IMR-90 (cell line): ENCODE data around the gene MEGF6. TPM values are rescaled to one million over a fixed set of nuclear protein-coding genes. Genes with fewer than 3 reads are reported as not detected.

Experiments
- ATAC-seq: fragments of 200-7000 bp; cut with Tn5 transposase; 2 replicates; pipeline ENCODE4 v1.9.1; 2020; ENCODE audit warnings: low read depth, mild to moderate bottlenecking, moderate library complexity
- BruUV-seq: library from RNA; stranded (reverse); fragments of 400-500 nt; replicated peaks from 2 replicates; lab custom pipeline; 2021; lab: Mats Ljungman, UMichigan
- CTCF ChIA-PET: fragments of 300-600 bp; formaldehyde crosslinking; extraction: SDS; loops from one replicate; lab custom pipeline; 2021; ENCODE audit warnings: antibody characterized with exemption; lab: Yijun Ruan, JAX
- POLR2A ChIA-PET: fragments of 300-600 bp; sonication (Branson Sonifier 250); formaldehyde crosslinking; loops from one replicate; lab custom pipeline; 2022; ENCODE audit warnings: antibody characterized with exemption; ENCODE audit not compliant: unreplicated experiment; lab: Charles Lee
- DNase-seq: peaks from one replicate; pipeline ENCODE4 v3.0.0; 2013
- H2AFZ ChIP-seq: replicated peaks from 2 replicates; pipeline ENCODE3; 2013; ENCODE audit warnings: low read length, mild to moderate bottlenecking; ENCODE audit not compliant: poor library complexity
- H2AK5ac ChIP-seq: 2 replicates; pipeline ENCODE4 v1.6.1; 2013; ENCODE audit warnings: low read depth, low read length, inconsistent platforms
- H2AK9ac ChIP-seq: replicated peaks from 2 replicates; pipeline ENCODE3; 2013; ENCODE audit warnings: mild to moderate bottlenecking, low read depth, low read length, moderate library complexity; ENCODE audit not compliant: poor library complexity
- H2BK120ac ChIP-seq: 2 replicates; pipeline ENCODE4 v1.6.1; 2013; ENCODE audit warnings: low read depth, low read length, inconsistent platforms
- H2BK15ac ChIP-seq: 3 replicates; pipeline ENCODE4 v1.6.1; 2013; ENCODE audit warnings: low read depth, low read length, inconsistent platforms
- H2BK20ac ChIP-seq: 2 replicates; pipeline ENCODE4 v1.6.1; 2013; ENCODE audit warnings: low read depth, mild to moderate bottlenecking, inconsistent platforms, low read length, moderate library complexity
- H2BK5ac ChIP-seq: 2 replicates; pipeline ENCODE4 v1.6.1; 2013; ENCODE audit warnings: mild to moderate bottlenecking, low read depth, low read length, inconsistent platforms; ENCODE audit not compliant: poor library complexity, severe bottlenecking
- H3K14ac ChIP-seq: replicated peaks from 2 replicates; pipeline ENCODE4 v1.6.1; 2013; ENCODE audit warnings: low read depth, low read length, inconsistent platforms
- H3K18ac ChIP-seq: 2 replicates; pipeline ENCODE4 v1.6.1; 2013; ENCODE audit warnings: low read depth, low read length, control low read depth
- H3K23ac ChIP-seq: 2 replicates; pipeline ENCODE4 v1.6.1; 2013; ENCODE audit warnings: low read depth, low read length, inconsistent platforms
- H3K27ac ChIP-seq: 2 replicates; pipeline ENCODE4 v1.5.1; 2013; ENCODE audit warnings: mild to moderate bottlenecking, control low read depth, low read length; ENCODE audit not compliant: insufficient read depth
- H3K27me3 ChIP-seq: 2 replicates; pipeline ENCODE4 v1.6.1; 2013; ENCODE audit warnings: low read length; ENCODE audit not compliant: control insufficient read depth, insufficient read depth
- H3K36me3 ChIP-seq: 2 replicates; pipeline ENCODE4 v1.6.1; 2013; ENCODE audit warnings: low read length, mixed read lengths; ENCODE audit not compliant: control insufficient read depth, insufficient read depth
- H3K4ac ChIP-seq: 2 replicates; pipeline ENCODE4 v1.6.1; 2013; ENCODE audit warnings: low read depth, low read length, inconsistent platforms
- H3K4me1 ChIP-seq: 2 replicates; pipeline ENCODE4 v1.6.1; 2013; ENCODE audit warnings: low read length, mixed read lengths; ENCODE audit not compliant: control insufficient read depth, insufficient read depth
- H3K4me2 ChIP-seq: 2 replicates; pipeline ENCODE4 v1.6.1; 2013; ENCODE audit warnings: low read depth, mild to moderate bottlenecking, control low read depth, low read length, moderate library complexity
- H3K4me3 ChIP-seq: 2 replicates; pipeline ENCODE4 v1.5.1; 2013; ENCODE audit warnings: low read depth, mild to moderate bottlenecking, control low read depth, low read length, moderate library complexity; ENCODE audit not compliant: insufficient read depth
- H3K56ac ChIP-seq: 2 replicates; pipeline ENCODE4 v1.6.1; 2013; ENCODE audit warnings: low read length, inconsistent platforms; ENCODE audit not compliant: insufficient read depth; ENCODE audit errors: extremely low read depth
- H3K79me1 ChIP-seq, 2 experiments: 2 replicates each; pipeline ENCODE4 v1.6.1; 2013; ENCODE audit warnings: low read length in 2 of 2, inconsistent platforms in 1 of 2, low read depth in 1 of 2
- H3K9ac ChIP-seq: 2 replicates; pipeline ENCODE4 v1.6.1; 2013; ENCODE audit warnings: low read depth, low read length, control low read depth
- H3K9me1 ChIP-seq: 2 replicates; pipeline ENCODE4 v1.6.1; 2013; ENCODE audit warnings: low read length, inconsistent platforms; ENCODE audit not compliant: insufficient read depth
- H3K9me3 ChIP-seq: 2 replicates; pipeline ENCODE4 v1.6.1; 2013; ENCODE audit warnings: low read length; ENCODE audit not compliant: control insufficient read depth, insufficient read depth
- H4K20me1 ChIP-seq: 2 replicates; pipeline ENCODE4 v1.6.1; 2013; ENCODE audit warnings: low read length, inconsistent platforms; ENCODE audit not compliant: insufficient read depth
- H4K5ac ChIP-seq: 2 replicates; pipeline ENCODE4 v1.6.1; 2013; ENCODE audit warnings: mild to moderate bottlenecking, low read depth, low read length, control low read depth
- H4K8ac ChIP-seq, 2 experiments: 2 replicates each; pipeline ENCODE4 v1.6.1; 2013; ENCODE audit warnings: low read depth in 2 of 2, low read length in 2 of 2, control low read depth in 1 of 2, inconsistent platforms in 1 of 2
- H4K91ac ChIP-seq: 2 replicates; pipeline ENCODE4 v1.6.1; 2013; ENCODE audit warnings: low read depth, low read length, inconsistent platforms; ENCODE audit not compliant: insufficient read depth
- CHD1 ChIP-seq: IDR thresholded peaks from 2 replicates; pipeline ENCODE4 v1.6.1; 2012; ENCODE audit warnings: low read depth, low read length, improper control_type of control experiment
- CTCF ChIP-seq: conservative IDR thresholded peaks from 2 replicates; pipeline ENCODE4 v1.5.1; 2012; ENCODE audit warnings: mild to moderate bottlenecking, low read depth, low read length, improper control_type of control experiment
- MAZ ChIP-seq: IDR thresholded peaks from 2 replicates; pipeline ENCODE4 v1.6.1; 2012; ENCODE audit warnings: low read depth, mild to moderate bottlenecking, low read length, improper control_type of control experiment, moderate library complexity, borderline replicate concordance
- NFE2L2 ChIP-seq: fragments of 150-350 bp; IDR thresholded peaks from 2 replicates; pipeline ENCODE4 v1.6.1; 2016; ENCODE audit warnings: low read depth, mild to moderate bottlenecking, low read length
- POLR2A ChIP-seq: IDR thresholded peaks from 2 replicates; pipeline ENCODE4 v1.6.1; 2012; ENCODE audit warnings: mild to moderate bottlenecking, low read depth, low read length
- RAD21 ChIP-seq: IDR thresholded peaks from 2 replicates; pipeline ENCODE4 v1.6.1; 2012; ENCODE audit warnings: low read length, improper control_type of control experiment
- RCOR1 ChIP-seq: IDR thresholded peaks from 2 replicates; pipeline ENCODE4 v1.6.1; 2012; ENCODE audit warnings: mild to moderate bottlenecking, low read length, improper control_type of control experiment; ENCODE audit not compliant: insufficient replicate concordance
- SMC3 ChIP-seq: fragments of 150-350 bp; IDR thresholded peaks from 2 replicates; pipeline ENCODE4 v1.6.1; 2016; ENCODE audit warnings: low read depth, mild to moderate bottlenecking, antibody characterized with exemption, low read length, moderate library complexity
- WGBS, 2 experiments: methylation state at CpG; one replicate each; pipeline versions ENCODE4 v1.1.5 to v1.1.7; 2013; ENCODE audit warnings: missing lambda C conversion rate in 2 of 2; ENCODE audit not compliant: insufficient read length in 1 of 2; ENCODE audit errors: extremely low coverage in 2 of 2; 5-methylcytosine and 5-hydroxymethylcytosine counted together
- dilution Hi-C: fragments of 300-500 bp; cut with HindIII; formaldehyde crosslinking; loops from one replicate; pipeline ENCODE4 v1.14.3; 2018; ENCODE audit warnings: low sequenced_read_pairs; ENCODE audit not compliant: unreplicated experiment
- in situ Hi-C: fragments of 300-500 bp; cut with MboI; formaldehyde crosslinking; loops from 3 replicates; pipeline ENCODE4 v1.14.3; 2019; ENCODE audit warnings: low sequenced_read_pairs, inconsistent platforms, mixed read lengths
- intact Hi-C: fragments of 100-400 bp; cut with micrococcal nuclease; formaldehyde crosslinking; loops from 2 replicates; pipeline ENCODE4 v1.10.0; 2022
- polyA plus RNA-seq, 3 experiments: library from polyadenylated mRNA; depleted of rRNA; stranded (reverse); fragments of >200 nt; gene quantifications; 2 replicates each; pipeline ENCODE4 v1.2.3, GENCODE V29; 2012; ENCODE audit warnings: low replicate concordance in 1 of 3
- total RNA-seq: library from RNA; depleted of rRNA; stranded (reverse); fragments of >200 nt; gene quantifications from 2 replicates; pipeline ENCODE4 v1.2.3, GENCODE V29; 2012
- TF ChIP-seq, protein P1 (sequence below): fragments of 150-350 bp; IDR thresholded peaks from 2 replicates; pipeline ENCODE4 v1.6.1; 2016; ENCODE audit warnings: low read depth, mild to moderate bottlenecking, low read length, moderate library complexity, borderline replicate concordance

MEGF6 gene
- total and polyA plus RNA-seq, 2 of the 4 experiments (the other 2 are of a cell fraction): 0.72 to 4.1 TPM

- Histone ChIP-seq H4K91ac (no peak overlapping the region), H2AK9ac (no peak overlapping the region), H2BK5ac (no peak overlapping the region), H3K9me3 (no peaks in the 10 kb centered on the region), H3K9me1 (no peaks in the 10 kb centered on the region), H3K79me1 (no peaks in the 10 kb centered on the region), H3K56ac (no peak overlapping the region), H3K4me3 (no peak overlapping the region), H3K4me1 (no peaks in the 10 kb centered on the region), H3K9ac (no peak overlapping the region), H3K23ac (no peak overlapping the region), H4K5ac (no peak overlapping the region), H2BK15ac (no peak overlapping the region), H2AFZ (no peak overlapping the region), H4K20me1 (no peaks in the 10 kb centered on the region; the same call in 1 of the 2 replicates), H3K18ac (no peak overlapping the region), H2BK120ac (no peak overlapping the region), H3K27ac (no peak overlapping the region), H2AK5ac (no peak overlapping the region), H4K8ac (no peak overlapping the region), H3K4ac (no peak overlapping the region), H3K27me3 (no peaks in the 10 kb centered on the region), H3K14ac (no peak overlapping the region), H2BK20ac (no peak overlapping the region), H3K36me3 (peaks cover 70% of the 10 kb centered on the region), H3K4me2 (no peak overlapping the region)
- ATAC-seq: no peak
- no peak for DNase-seq
- intact Hi-C loops: no loop called here
- WGBS, 2 experiments: 91% methylated on average over 20 of the region's 36 CpGs; no CpG with 5 or more reads in 1 of the 2 experiments
- dilution Hi-C loops: no loop called here
- ChIA-PET CTCF (interaction anchor here (1.0 kb wide), 1 partner anchor 186 kb away, joined by 6 read pairs; no protein-coding TSS in a partner anchor), POLR2A (no interaction called here)
- BruUV-seq: no TSS peak
- in situ Hi-C loops: no loop called here
- TF ChIP-seq CHD1 (no peak), CTCF (no peak), RCOR1 (no peak), SMC3 (no peak), NFE2L2 (no peak), RAD21 (no peak), POLR2A (no peak), MAZ (no peak)
- TF ChIP-seq, protein P1, sequence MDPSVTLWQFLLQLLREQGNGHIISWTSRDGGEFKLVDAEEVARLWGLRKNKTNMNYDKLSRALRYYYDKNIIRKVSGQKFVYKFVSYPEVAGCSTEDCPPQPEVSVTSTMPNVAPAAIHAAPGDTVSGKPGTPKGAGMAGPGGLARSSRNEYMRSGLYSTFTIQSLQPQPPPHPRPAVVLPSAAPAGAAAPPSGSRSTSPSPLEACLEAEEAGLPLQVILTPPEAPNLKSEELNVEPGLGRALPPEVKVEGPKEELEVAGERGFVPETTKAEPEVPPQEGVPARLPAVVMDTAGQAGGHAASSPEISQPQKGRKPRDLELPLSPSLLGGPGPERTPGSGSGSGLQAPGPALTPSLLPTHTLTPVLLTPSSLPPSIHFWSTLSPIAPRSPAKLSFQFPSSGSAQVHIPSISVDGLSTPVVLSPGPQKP: no peak
Observed at GRCh38 chr1:3631320-3632260, 20.3 kb upstream of the MEGF6 start.
